ENCODE data around the gene CDC42BPB.

The CDC42BPB gene

GRCh38 chr14:103014466-103015228 is 42.7 kb downstream of the CDC42BPB start:
- TF ChIP-seq CTCF (IDR thresholded peaks at IDR 0.05; ENCODE audit: low read depth, low read length), result no peak
- DNase-seq (ENCODE audit: low read depth in 2 of 2), result peak; percentile 35 to 63
- H3K4me3 ChIP-seq (replicated peaks in 1 of 2; ENCODE audit: low read depth in 2 of 2, low read length in 2 of 2), result no peak overlapping the region

- TF ChIP-seq CTCF (IDR thresholded peaks at IDR 0.05; ENCODE audit: low read depth, low read length), result no peak
- no peak for DNase-seq (ENCODE audit: low read depth in 2 of 2)
- H3K4me3 ChIP-seq (replicated peaks in 1 of 2; ENCODE audit: low read depth in 2 of 2, low read length in 2 of 2), result no peak overlapping the region
These were observed 44.3 kb downstream of the CDC42BPB start for GRCh38 chr14:103013028-103013427.

GRCh38 chr14:103009559-103009958 is 47.8 kb downstream of the CDC42BPB start:
- no peak for DNase-seq (ENCODE audit: low read depth in 2 of 2)
- H3K4me3 ChIP-seq (replicated peaks in 1 of 2; ENCODE audit: low read depth in 2 of 2, low read length in 2 of 2), result no peak overlapping the region
- no peak for TF ChIP-seq CTCF (IDR thresholded peaks at IDR 0.05; ENCODE audit: low read depth, low read length)

GRCh38 chr14:103008768-103009357 is 48.5 kb downstream of the CDC42BPB start:
- no peak for TF ChIP-seq CTCF (IDR thresholded peaks at IDR 0.05; ENCODE audit: low read depth, low read length)
- H3K4me3 ChIP-seq (replicated peaks in 1 of 2; ENCODE audit: low read depth in 2 of 2, low read length in 2 of 2), result no peak overlapping the region
- DNase-seq (ENCODE audit: low read depth in 2 of 2), result peak; percentile 67 to 84

GRCh38 chr14:103008126-103008525 is 49.2 kb downstream of the CDC42BPB start:
- no peak for DNase-seq (ENCODE audit: low read depth in 2 of 2)
- no peak for TF ChIP-seq CTCF (IDR thresholded peaks at IDR 0.05; ENCODE audit: low read depth, low read length)
- no peak overlapping the region for H3K4me3 ChIP-seq (replicated peaks in 1 of 2; ENCODE audit: low read depth in 2 of 2, low read length in 2 of 2)

GRCh38 chr14:103007555-103007954 is 49.8 kb downstream of the CDC42BPB start:
- no peak for TF ChIP-seq CTCF (IDR thresholded peaks at IDR 0.05; ENCODE audit: low read depth, low read length)
- no peak overlapping the region for H3K4me3 ChIP-seq (replicated peaks in 1 of 2; ENCODE audit: low read depth in 2 of 2, low read length in 2 of 2)
- DNase-seq (ENCODE audit: low read depth in 2 of 2), result no peak

Data from cardiac fibroblast (primary cell).